ENCODE results near the gene SMIM21.

DNA sequence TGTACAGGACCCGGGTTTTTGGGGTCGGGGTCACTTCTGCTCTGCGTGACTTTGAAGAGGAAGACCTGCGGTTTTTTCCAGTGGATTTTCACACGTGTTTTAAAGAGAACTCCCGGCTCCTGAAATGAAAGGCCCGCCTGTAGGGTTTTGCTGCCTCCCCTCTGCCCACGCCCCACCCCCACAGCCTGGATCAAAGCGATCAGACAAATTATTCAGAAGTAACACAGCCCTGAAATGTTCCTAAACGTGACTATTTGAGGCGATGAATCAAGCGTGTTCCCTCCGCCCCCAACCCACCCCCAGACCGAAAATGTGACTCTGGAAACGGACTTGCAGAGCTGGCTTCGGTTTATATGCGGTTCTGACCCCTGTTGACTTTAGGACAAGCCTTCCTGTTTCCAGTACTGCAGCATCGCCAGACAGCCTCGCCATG lies 28.7 kb upstream of the SMIM21 start:
- no peak for TF ChIP-seq EZH2 (IDR thresholded peaks at IDR 0.05; ENCODE audit: insufficient read depth, poor library complexity, severe bottlenecking)
- no peak for TF ChIP-seq EZH2phosphoT487 (IDR thresholded peaks at IDR 0.05; ENCODE audit: insufficient read depth, low read depth)

Measured in GM23248 (cell line).